Stimulated activated CD8-positive, alpha-beta memory T cell treated with anti-CD3 and anti-CD28 coated beads, Interleukin-12 subunit alpha, Interleukin-12 subunit beta, amount 100 ng/mL, for 24 hours (primary cell): ENCODE data around the gene BNIP5.

ENCODE experiments used
- DNase-seq: peaks from one replicate; pipeline ENCODE4 v3.0.0-alpha.2; 2020; ENCODE audit errors: extremely low read depth

Gene BNIP5

GRCh38 chr6:36296240-36296639, 40.4 kb downstream of the BNIP5 start:
- no peak for DNase-seq

- DNase-seq, result no peak
Observed at GRCh38 chr6:36292170-36292569, 44.5 kb downstream of the BNIP5 start.

GRCh38 chr6:36290668-36291620, 45.7 kb downstream of the BNIP5 start:
- DNase-seq, result no peak

- no peak for DNase-seq
Observed at GRCh38 chr6:36289281-36289878, 47.3 kb downstream of the BNIP5 start.

GRCh38 chr6:36286858-36287257, 49.8 kb downstream of the BNIP5 start:
- no peak for DNase-seq

GRCh38 chr6:36285797-36286196, 50.9 kb downstream of the BNIP5 start:
- DNase-seq, result no peak

GRCh38 chr6:36285187-36285671, 51.5 kb downstream of the BNIP5 start:
- no peak for DNase-seq

GRCh38 chr6:36284359-36284758, 52.3 kb downstream of the BNIP5 start:
- no peak for DNase-seq

- DNase-seq, result no peak
Observed at GRCh38 chr6:36283608-36284007, 53.1 kb downstream of the BNIP5 start.

- no peak for DNase-seq
Observed at GRCh38 chr6:36280983-36281382, 55.7 kb downstream of the BNIP5 start.

- DNase-seq, result no peak
Observed at GRCh38 chr6:36280467-36280866, 56.2 kb downstream of the BNIP5 start.

GRCh38 chr6:36277946-36278470, 58.7 kb downstream of the BNIP5 start:
- no peak for DNase-seq

- DNase-seq, result no peak
Observed at GRCh38 chr6:36276581-36277536, 59.8 kb downstream of the BNIP5 start.

- no peak for DNase-seq
Observed at GRCh38 chr6:36273802-36274514, 62.7 kb downstream of the BNIP5 start.

GRCh38 chr6:36273067-36273466, 63.6 kb downstream of the BNIP5 start:
- DNase-seq, result no peak

GRCh38 chr6:36272234-36272633, 64.5 kb downstream of the BNIP5 start:
- no peak for DNase-seq

- DNase-seq, result no peak
Observed at GRCh38 chr6:36269834-36270705, 66.6 kb downstream of the BNIP5 start, which contains the start of gene PNPLA1. Gene PNPLA1, plus strand, starts transcription at chr6:36270060. Its CDS starts 400 bp downstream, at chr6:36270460.

GRCh38 chr6:36268478-36269275, 68.0 kb downstream of the BNIP5 start:
- DNase-seq, result no peak
